Iris pigment epithelial cell (primary cell): ENCODE measurements around the gene KRTAP5-10.
A peak's percentile ranks its signal among the peaks of the same experiment; 100 is the strongest.
"Not testable (repeated sequence)": the region's sequence is repeated elsewhere in the genome, so short reads cannot be mapped to it uniquely, and the experiment has no call there.

ENCODE experiments used
- DNase-seq: peaks from one replicate; pipeline ENCODE4 v3.0.0-alpha.2; 2011; ENCODE audit warnings: low read depth

Gene KRTAP5-10

DNA sequence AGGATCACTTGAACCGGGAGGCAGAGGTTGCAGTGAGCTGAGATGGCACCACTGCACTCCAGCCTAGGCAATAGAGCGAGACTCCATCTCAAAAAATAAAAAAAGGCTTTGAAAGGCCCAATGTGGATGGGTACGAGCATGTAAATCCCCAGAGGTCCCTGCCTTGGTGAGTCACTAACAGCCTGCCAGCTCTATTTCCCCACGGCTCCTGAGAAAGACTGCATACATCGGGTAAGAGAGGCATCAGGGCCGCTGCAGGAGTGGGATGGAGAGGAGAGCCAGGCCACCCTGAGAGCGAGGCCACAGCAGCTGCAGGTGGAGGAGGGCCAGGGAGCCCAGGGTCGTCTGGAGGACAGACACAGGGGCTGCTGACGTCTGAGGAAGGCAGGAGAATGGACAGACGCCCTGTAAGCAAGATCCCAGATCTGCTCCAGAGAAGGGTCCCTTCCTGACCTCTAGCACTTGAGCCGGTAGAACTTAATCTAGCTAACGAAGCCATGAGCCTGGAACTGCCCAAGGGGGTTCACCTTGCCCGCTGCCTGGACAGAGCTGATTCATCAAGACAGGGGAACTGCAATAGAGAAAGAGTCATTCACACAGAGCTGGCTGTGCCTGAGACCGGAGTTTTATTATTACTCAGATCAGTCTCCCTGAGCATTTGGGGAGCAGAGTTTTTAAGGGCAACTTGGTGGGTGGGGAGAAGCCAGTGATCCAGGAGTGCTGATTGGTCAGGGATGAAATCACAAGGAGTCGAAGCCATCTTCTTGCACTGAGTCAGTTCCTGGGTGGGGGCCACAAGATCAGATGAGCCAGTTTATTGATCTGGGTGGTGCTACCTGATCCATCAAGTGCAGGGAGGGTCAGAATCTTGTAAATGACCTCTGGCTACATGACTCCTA is 22.2 kb upstream of the KRTAP5-10 start:
- DNase-seq: no peak

DNA sequence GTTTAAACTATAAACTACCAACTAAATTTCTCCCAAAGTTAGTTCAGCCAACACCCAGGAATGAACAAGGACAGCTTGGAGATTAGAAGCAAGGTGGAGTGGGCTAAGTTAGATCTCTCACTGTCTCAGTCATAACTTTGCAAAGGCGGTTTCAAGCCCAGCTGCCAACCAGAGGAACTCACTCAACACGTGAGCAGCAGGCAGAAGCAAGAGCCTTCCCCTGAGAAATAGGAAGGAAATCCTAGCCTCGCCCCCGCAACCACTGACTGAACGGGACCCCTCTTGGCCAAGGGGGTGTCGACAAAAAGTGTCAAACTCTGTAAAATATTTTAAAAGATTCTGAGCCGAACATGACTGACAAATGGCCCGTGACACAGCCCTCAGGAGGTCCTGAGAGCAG is 21.5 kb upstream of the KRTAP5-10 start:
- no peak for DNase-seq

DNA sequence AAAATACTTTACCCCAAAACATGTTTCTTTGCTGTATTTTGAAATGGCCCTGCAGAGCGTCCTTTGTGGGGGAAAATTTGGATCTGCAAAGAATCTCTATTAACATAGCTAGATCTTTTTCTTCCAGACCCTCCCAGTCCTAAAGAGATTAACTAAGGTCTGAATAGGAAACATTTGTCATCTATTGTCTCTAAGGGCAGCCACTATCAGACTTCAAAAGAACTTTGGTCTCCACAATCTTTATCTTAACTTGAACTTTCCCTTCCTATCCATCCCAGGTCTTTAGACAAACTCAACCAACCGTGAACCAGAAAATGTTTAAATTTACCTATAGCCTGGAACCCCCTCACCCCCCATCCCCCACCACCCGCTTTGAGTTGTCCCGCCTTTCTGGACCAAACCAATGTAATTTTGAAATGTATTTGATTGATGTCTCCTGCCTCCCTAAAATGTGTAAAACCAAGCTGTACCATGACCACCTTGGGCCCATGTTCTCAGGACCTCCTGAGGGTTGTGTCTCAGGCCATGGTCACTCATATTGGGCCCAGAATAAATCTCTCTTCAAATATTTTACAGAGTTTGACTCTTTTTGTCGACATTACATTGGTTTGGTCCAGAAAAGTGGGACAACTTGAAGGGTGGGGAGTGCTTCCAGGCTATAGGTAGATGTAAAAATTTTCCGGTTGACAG is 20.7 kb upstream of the KRTAP5-10 start:
- no peak for DNase-seq

DNA sequence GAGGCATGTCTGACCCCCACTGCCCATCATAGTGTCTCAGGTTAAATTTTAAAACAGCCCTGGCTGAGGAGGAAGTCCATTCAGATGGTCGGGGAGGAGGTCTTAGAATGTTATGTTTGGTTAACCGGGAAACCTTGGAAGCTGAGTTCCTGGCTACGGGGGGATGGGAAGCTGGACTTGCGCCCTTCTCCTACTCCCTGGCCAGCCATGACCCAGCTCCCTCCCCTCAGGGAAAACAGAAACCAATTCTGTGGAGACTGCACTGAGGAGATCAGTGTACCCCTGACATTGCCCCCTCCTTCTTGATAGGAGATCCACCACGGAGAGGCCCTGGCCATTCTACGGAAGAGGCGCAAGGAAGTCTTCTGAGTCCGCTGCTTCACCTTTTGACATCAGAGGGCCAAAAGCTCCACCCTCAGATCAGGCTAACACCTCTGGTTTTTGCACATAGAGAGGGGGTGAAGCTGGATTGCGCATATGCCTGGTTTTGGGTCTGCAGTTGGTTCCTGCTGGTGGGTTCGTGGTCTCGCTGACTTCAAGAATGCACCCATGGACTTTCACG is 19.9 kb upstream of the KRTAP5-10 start:
- DNase-seq: no peak

DNA sequence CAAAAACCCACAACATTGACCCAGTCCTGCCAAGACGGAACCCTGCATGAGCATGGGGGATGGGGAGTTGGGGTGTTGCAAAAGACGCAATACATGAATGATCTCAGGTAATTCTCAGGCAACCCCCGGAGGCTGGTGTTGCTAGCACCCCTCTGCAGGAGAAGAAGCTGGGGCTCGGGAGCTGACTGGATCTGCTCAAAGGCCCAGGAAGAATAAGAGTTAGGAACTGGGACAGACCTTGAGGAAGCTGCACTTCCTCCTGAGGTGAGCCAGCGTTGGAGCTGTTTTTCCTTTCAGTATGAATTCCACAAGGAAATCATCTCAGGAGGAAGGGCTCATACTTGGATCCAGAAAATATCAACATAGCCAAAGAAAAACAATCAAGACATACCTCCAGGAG is 17.2 kb upstream of the KRTAP5-10 start, which contains the start of gene KRTAP5-9:
TSS of gene KRTAP5-9 (plus strand) at position 301 of the 400 bp plus-strand sequence. CDS start 238 bp downstream, outside the sequence.
- DNase-seq: no peak

DNA sequence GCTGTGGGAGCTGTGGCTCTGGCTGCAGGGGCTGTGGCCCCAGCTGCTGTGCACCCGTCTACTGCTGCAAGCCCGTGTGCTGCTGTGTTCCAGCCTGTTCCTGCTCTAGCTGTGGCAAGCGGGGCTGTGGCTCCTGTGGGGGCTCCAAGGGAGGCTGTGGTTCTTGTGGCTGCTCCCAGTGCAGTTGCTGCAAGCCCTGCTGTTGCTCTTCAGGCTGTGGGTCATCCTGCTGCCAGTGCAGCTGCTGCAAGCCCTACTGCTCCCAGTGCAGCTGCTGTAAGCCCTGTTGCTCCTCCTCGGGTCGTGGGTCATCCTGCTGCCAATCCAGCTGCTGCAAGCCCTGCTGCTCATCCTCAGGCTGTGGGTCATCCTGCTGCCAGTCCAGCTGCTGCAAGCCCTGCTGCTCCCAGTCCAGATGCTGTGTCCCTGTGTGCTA is 16.6 kb upstream of the KRTAP5-10 start:
- no peak for DNase-seq

DNA sequence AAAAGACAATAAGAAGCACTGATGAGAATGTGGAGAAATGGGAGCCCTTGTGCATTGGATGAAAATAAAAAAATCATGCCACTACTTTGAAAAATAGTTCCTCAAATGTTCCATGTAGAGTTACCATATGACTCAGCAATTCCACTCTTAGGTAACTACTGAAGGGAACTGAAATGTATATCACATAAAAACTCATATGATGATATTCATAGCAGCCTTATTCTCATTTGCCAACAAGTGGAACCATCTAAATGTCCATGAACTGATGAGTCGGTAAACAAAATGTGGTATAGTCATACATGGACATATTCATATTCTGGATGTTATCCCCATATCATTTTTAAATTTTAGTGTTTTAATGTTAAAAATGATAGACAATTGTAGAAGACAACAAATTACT is 13.7 kb upstream of the KRTAP5-10 start:
- DNase-seq: peak; percentile 9

DNA sequence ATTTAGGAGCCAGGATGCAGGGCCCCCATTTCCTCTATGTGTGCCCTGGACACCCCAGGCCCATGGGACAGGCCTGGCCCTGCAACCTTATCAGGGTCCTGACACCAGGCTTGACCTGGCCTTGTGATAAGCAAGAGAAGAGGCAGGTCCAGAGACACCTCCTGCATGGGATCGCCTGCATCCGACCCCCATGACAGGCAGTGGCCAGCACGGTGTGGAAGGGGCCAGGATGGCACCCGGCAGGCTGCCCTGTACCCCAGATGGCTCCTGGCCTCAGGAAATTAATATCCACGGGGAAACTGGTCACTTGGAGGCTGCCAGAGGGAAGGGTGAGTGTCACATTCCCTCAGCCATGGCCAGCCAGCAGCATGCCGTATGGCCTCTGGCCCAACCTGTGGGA is 10.4 kb upstream of the KRTAP5-10 start:
- DNase-seq: no peak

DNA sequence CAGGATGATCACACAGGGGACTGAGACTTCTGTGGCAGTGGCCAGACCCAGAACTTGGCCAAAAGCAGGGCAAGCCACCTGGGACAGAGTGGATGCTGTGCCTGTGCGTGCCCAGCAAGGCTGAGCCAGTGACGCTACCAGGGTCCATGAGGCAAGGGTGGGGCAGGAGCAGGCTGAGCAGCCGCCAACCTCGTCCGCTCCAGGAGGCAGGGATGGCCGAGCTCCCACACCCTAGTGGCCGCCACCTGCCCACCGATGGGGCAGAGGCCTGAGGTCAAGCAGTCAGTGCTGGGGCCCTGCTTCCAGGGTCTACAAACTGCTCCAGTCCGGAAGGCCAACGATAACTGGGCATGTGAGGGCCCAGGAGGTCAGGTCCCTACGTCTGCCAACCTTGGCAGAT is 9.9 kb upstream of the KRTAP5-10 start:
- DNase-seq: no peak

DNA sequence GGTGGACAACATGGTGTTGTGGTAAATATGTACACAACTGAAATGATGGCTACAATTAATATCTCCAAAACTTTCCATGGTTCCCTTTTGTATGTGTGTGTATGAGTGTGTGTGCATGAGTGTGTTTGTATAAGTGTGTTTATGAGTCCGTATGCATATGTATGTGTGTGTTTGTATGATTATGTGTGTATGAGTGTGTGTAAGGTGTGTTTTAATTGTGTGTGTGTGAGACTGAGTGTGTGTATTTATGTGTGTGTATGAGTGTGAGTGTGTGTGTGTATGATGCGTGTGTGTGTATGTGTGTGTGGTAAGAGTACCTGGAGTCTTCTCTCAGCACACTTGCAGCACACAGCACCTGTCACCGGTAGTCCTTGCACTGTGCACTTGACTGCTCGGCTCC is 9.3 kb upstream of the KRTAP5-10 start:
- DNase-seq: no peak

DNA sequence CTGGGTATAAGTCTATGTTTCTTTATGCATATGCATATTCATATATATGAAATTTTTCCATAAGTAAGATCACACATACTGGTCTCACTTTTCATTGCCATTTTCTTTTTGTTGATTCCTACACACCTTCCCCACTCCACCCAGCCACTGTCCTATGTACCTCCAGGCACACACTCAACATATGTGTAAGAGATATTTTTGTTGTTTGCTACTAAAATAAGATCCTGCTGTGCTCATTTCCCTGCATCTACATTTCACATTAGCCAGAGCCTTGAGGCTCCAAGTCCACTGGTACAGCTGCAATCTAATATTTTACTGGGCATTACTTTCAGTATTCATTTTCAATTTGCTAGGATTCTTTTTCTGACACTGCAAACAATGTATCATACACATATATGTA is 8.1 kb upstream of the KRTAP5-10 start:
- no peak for DNase-seq

DNA sequence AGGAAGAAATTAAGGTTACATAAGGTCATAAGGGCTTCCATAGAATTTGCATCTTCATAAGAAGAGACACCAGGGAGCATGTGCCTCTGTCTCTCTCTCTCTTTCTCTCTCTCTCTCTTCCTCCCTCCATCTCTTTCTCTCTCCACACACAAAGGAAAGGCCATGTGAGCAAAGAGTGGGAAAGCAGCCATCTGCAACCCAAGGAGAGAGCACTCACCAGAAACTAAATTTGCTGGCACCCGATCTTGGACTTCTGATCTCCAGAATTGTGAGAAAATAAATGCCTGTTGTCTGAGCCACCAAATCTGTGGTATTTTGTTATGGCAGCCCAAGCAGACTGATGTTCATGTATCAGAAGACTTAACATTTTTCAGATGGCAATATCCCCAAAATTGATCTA is 6.4 kb upstream of the KRTAP5-10 start:
- no peak for DNase-seq

DNA sequence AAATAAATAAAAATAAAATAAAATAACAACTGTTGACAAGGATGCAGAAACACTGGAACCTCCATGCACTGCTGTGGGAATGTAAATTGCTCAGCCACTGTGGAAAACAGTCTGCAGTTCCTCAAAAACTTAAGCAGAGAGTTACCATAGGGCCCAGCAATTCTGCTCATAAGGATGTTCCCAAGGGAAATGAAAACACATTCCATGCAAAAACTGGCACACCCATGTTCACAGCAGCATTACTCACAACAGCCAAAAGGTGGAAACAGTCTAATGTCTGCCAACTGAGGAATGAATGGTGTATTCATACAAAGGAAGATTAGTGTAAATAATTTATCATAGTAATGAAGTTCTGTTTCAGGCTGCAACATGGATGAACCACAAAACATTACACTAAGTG is 3.2 kb upstream of the KRTAP5-10 start:
- DNase-seq: no peak

DNA sequence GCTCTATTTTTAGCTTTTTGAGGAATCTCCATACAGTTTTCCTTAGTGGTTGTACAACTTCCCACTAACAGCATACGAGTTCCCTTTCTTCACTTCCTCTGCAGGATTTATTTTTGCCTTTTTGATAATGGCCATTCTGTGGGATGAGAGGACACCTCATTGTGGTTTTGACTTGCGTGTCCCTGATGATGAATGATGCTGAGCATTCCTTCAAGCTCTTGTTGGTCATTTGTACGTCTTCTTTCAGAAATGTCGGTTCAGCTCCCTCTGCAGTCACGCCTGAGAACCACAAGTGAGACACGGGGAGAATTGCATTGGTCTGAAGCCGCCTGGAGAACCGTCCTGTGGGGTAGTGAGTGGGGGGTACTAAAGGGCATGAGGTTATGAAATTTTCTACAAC is 2.0 kb upstream of the KRTAP5-10 start:
- peak; percentile 83 for DNase-seq

DNA sequence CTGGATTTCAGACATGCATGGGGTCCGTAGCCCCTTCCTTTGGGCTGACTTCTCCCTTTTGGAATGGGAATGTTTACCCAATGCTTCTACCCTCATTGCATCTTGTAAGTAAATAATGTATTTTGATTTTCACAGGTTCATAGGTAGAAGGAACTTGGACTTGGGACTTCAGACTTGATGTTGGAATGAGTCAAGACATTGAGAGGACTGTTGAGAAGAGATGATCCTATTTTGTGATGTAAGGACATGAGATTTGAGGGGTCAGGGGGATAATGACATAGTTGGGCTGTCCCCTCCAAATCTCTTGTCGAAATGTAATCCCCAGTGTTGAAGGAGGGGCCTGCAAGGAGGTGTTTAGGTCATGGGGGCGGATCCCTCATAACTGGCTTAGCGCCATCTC is 933 bp upstream of the KRTAP5-10 start:
- DNase-seq: no peak

DNA sequence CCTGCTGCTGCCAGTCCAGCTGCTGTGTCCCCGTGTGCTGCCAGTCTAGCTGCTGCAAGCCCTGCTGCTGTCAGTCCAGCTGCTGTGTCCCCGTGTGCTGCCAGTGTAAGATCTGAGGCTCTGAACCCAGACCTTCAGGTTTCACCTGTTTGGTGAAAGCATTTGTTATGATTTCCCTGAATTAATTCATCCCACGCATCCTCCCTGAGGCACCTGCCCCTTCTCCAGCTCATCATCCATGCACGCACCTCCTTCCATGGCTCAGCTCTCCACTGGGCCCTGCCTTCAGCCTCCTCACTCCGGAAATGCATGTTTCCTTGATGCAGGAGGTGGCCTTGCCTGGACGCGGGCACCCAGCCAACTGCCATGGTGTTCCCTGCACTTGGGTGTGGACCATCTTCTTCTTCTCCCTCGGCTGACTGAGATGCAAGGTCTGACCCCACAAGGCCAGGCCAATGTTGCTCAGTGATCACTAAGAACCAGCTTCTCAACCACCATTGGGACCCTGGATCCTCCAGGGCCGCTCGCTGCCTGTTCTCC is 788 bp downstream of the KRTAP5-10 start:
- no peak for DNase-seq

DNA sequence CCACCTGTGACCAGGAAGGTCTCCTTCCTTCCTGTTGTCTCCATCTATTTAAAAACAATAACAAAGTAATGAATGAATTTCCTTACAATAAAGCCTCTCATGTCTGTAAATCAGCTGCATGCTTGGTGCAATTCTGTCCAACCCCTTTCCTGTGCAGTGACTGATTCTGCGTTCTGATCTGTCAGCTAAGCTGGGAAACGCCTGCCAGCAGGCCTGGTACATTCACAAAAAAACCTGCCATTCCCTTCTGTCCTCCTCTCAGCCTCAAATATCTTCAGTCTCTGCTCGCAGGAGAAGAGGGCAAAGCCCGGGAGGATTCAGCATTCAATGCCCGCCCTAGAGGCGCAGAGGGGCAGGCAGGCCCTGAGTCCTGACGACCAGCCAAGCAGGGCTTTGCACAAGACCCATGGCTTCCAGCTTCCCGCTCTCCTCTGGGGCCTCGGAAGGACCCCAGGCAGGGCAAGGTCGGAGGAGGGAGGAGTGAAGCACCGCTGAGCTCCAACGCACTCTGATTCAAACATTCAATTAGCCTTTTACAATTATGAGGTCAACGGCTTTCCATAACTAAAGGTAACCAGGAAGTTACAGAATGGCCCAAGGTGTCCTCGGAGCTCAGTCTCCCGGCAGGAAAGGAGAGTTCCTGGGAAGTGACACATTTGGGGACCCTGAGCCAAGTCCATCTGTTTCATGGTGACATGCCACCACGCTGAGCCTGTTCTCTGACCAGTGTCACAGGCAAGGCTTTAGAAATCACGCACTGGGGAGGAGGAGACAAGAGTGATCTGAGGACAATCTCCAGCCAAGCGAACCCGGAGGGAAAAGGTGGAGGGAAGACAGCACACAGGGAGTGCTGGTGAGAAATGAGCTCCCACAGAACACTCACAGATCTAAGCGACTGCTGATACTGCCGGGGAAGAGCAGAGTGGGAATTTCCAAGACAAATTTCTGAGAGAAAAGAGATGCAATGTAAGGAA is 1.6 kb downstream of the KRTAP5-10 start:
- DNase-seq: not testable (repeated sequence)

DNA sequence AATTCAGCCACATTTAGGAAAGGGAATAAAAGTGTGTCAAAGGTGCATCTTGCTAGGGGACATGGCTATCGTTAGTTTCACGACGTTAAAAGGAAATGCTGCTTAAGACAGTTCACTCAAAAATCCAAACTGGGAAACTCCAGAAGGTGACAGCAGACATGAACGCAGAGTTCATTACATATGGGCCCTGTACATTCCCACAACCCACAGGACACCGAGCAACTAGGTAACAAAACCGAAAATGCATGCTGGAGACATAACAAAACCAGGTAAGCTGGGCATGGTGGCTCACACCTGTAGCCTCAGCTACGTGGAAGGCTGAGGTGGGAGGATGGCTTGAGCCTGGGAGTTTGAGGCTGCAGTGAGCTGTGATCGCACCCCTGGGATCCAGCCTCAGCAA is 2.3 kb downstream of the KRTAP5-10 start:
- DNase-seq: not testable (repeated sequence)

DNA sequence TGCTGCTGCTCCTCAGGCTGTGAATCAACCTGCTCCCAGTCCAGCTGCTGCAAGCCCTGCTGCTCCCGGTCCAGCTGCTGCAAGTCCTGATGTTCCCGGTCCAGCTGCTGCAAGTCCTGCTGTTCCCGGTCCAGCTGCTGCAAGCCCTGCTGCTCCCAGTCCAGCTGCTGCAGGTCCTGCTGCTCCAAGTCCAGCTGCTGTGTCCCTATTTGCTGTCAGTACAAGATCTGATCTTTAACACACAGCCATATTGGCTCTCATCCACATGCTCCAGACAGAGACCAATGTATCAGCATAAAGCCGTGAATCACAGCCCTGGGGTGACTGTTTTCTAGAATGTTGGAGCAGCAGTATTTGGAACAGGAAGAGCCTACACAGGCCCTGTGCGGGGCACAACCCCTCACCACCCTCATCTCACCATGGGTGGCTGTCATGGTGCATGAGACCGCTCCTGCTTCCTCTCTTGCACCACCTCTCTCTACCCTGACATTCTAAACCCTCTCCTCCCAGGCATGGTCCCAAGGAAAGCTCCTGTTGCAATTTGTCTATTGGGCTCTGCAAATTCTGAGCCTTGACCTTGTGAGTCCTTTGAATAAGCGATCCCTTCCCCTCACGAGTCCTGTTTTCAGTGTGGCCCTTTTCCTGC is 3.5 kb downstream of the KRTAP5-10 start:
- no peak for DNase-seq

DNA sequence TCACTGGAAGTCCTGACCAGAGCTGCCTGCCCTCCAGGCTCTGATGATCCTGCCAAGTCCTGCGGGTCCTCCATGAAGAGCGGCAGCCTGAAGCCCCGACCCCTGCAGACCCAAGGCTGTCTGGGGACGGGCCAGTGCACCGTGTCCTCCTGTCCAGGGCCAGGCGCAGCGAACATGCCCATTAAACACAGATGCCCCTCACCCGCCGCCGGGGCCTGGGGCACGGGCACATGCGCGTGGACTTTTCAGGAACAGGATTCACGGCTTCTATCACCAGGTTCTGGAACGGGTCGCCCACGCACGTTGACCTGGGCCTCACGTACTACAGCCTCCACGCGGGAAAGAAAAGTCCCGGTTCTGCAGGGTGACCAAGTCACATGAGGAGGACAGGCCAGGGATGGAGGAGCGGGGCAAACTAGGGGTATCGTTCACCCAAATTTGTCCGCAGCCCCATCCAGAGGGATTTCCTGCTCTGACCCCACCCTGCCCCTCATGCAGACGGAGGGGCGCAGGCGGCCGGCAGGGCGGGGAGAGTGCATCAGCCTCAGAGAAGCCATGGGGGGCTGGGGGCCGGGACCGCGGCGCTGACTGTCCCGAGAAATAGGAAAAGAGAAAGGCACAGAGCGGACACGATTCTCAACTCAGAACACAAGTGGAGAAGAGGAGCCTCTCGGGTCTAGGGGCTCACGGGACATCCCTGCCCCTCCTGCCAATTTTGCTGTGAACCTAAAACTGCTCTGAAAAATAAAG is 5.9 kb downstream of the KRTAP5-10 start:
- not testable (repeated sequence) for DNase-seq
